ENCODE results near the gene CAVIN4.

GRCh38 chr9:100587375-100587774, 9.5 kb downstream of the CAVIN4 start:
- TF ChIP-seq CTCF (IDR thresholded peaks at IDR 0.05) = no peak
- no peak for TF ChIP-seq POLR2A (IDR thresholded peaks at IDR 0.05)

Data from thyroid gland (tissue), 4 donors.